GM18519 (cell line): ENCODE results near the gene IPPK.

Experiments
- ATAC-seq: cut with Tn5 transposase; IDR thresholded peaks from one replicate; pipeline ENCODE4 v1.9.1; 2021; ENCODE audit warnings: mild to moderate bottlenecking, moderate library complexity; ENCODE audit not compliant: unreplicated experiment, low FRiP score

Gene IPPK

GRCh38 chr9:92658176-92658575 lies 11.8 kb downstream of the IPPK start:
- no peak for ATAC-seq

- no peak for ATAC-seq
Observed at GRCh38 chr9:92657296-92658094, 12.4 kb downstream of the IPPK start.

GRCh38 chr9:92656537-92656925 lies 13.4 kb downstream of the IPPK start:
- no peak for ATAC-seq

DNA sequence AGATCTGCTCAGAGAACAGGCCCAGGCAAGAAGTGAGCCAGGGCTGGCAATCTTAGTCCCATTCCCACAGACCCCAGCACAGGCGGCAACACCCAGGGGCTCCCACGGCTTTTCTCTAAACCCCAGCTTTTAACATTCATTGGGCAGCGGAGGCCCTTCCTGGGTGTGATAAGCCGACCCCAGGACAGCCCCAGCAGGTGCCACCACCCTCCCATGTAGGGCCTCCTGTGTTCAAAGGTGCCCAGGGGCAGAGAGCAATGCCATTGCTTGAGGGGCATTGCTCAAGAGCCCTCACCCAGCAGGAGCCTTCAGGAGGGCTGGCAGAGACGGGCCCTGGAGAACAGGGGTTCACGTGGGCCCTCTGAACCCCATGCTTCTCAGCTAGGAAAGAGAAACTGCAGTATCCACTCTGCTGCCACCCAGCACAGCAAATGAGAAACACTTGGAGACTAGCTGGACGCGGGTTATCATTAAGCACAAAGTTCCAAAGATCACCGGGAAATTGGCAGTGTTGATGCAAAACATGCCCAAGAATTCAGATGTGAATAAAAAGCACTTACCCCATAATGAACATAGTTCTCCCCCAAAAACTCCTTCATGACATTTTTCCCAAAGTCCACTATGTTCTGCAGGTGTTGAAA lies 13.9 kb downstream of the IPPK start:
- ATAC-seq, result no peak

DNA sequence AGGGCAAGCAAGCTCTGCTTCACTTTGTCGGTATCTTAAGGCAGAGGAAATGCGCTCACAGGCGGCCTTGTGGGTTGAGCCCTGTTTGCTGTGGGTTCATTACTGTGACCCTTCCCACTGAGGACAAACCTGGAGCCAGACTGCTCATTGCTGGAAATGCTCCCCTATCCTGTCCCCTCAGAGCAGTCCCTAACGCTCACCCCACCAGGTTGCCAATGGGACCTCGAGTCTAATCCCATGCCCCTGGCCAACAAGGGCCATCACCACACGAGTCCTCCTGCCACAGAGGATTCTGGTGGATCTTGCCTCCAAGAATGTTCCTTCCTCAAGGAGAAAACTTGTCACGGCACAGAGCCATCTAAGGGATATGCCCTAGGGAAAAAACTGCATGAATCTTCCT lies 14.6 kb downstream of the IPPK start:
- no peak for ATAC-seq

DNA sequence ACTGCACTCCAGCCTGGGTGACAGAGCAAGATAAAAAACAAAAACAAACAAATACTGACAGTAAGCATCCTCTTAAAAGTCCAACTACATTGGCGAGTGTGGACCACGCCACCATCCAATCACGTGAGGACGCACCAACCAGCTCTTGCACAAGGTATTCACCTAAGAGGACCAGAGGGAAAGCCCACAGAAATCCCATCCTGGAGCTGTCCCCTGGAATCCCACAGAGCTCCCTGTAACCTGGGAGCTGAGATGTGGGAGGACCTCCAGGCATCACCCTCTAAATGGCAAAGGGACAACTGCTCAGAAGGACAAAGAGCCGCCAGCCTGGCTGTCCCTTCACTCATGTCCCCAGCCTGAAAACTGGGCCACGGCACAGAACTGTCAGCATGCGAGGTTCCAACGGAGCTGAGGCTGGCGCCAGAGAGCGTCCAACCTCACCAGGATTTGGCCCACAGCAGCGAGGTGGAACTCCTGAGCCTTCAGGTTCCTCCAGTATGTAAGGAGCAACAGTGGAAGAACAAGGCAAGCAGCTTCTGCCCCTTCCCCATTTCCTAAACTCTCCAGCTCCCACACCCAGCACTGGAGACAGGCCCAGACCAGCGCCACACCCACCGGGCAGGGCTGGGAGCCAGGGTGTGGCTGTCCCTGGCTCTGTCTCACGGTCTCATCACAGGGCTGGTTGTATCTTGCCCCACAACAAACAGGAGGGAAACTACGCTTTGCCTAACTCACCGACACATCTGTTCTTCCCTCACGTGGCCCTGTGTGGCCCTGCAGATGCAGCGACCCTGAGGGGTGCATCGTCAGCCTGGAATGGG lies 15.2 kb downstream of the IPPK start:
- ATAC-seq, result no peak

GRCh38 chr9:92652461-92652860 lies 17.5 kb downstream of the IPPK start:
- no peak for ATAC-seq

GRCh38 chr9:92650839-92651621 lies 18.9 kb downstream of the IPPK start:
- no peak for ATAC-seq

DNA sequence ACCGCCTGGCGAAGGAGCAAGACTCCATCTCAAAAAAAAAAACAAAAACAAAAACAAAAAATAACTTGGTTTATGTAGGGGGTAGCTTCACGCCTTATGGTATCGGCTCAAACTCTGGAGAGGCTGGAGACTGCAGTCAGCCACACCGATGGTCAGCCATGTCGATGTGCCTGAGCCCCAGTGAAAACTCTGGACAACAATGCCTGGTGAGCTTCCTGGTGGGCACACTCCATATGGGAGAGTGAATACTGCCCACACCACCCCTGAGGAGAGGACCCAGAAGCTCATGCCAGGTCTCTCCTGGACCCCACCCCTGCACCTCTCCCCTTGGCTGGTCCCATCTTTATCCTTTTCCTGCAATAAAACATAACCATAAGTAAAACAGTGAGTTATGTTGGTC lies 19.6 kb downstream of the IPPK start:
- no peak for ATAC-seq

GRCh38 chr9:92649007-92649406 lies 20.9 kb downstream of the IPPK start:
- no peak for ATAC-seq

- no peak for ATAC-seq
Observed at GRCh38 chr9:92648474-92648971, 21.4 kb downstream of the IPPK start.

GRCh38 chr9:92647671-92648473 lies 22.1 kb downstream of the IPPK start:
- ATAC-seq, result no peak

GRCh38 chr9:92645041-92645440 lies 24.9 kb downstream of the IPPK start:
- no peak for ATAC-seq

GRCh38 chr9:92644278-92644677 lies 25.7 kb downstream of the IPPK start:
- no peak for ATAC-seq

GRCh38 chr9:92642564-92642963 lies 27.4 kb downstream of the IPPK start:
- no peak for ATAC-seq

GRCh38 chr9:92642041-92642451 lies 27.9 kb downstream of the IPPK start:
- no peak for ATAC-seq

DNA sequence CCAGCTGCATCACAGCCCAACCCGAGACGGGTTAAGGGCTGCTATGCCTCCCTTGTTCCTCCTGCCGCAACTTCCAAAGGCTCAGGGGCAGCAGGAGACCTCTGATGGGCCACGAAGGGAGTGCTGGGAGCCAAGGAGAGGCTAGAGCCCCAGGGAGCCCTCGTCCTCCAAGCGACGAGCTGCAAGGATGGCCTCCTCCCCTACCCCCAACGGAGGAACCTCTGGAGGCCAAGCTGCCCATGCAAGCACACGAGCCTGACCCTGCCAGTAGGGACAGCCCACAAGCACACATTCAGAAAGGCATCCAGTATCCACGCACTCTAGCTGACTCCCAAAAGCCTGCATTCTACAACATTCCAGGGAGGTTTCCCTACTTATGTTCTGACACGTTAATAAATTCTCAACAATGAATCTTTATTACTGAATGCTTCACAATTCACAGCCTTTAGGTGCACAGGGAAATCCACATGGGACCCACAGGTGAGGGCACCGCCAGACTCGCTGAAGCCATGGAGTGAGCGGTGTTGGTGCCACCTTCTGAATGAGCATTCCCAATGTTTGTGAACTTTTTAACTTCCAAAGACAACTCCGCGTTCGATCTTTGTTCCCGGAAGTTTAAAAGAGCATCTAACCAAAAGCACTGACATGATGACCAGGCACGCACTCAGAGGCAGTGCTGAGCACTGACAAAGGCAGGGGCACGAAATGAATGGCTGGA lies 28.7 kb downstream of the IPPK start:
- ATAC-seq, result no peak

DNA sequence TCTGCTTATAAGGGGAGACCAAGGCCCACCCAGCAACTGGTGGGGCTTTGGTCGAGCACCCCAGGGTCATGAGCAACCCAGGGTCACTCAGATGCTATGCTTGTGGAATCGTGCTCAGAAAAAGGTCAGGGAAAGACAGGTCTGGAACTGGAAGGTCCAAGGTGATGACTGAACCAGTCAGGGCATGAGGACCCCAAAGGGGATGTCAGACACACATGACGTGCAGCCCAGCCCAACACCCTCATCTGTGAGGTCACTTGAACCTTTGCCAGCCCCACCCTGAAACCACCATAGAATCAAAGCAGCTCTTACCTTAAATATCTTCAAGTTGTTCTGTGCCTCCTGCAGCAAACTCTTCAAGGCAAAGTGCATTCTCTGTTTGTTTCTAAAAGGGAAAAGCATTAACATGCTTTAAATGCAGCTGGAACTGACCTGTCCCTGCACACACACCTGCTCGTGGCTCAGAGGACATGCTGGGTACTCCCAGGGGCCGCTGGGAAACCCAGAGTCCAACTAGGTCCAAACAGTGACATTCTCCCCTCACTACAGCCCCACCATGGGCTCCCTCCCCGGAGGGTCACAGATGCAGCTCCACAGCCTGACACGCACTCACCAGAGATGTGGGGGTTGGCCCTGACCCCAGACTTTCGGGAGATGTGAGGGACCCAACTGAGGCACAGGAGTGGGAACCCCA lies 29.4 kb downstream of the IPPK start:
- ATAC-seq, result no peak
